Measurements from ENCODE around the gene SGTA. TPM values are rescaled to one million over a fixed set of nuclear protein-coding genes. Genes with fewer than 3 reads are reported as not detected.

SGTA gene
- total and polyA plus RNA-seq, 2 of the 8 experiments (the other 6 are each of a cell fraction or from before 2014, with no cell fraction given) = 86.8 to 130 TPM

DNA sequence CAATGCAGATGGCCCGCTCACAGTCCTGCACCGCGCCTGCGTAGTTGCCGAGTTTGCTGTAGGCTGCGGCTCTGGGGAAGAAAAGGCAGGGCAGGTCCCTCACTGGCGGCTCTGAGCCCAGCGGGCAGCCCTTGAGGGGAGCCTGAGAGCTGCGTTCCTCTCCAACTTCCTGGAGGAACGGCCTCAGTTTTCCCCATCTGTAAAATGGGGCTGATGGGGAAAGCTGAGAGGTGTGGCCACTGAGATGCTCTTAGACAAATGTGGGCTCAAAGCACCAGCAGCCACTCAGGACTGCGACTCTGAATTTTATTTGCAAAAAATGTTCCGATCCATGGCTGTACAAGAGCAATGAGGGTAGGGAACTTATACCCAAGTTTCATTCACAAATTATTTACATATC, 19.4 kb downstream of the SGTA start (continued):
- TF ChIP-seq HDAC6 (IDR thresholded peaks at IDR 0.05; ENCODE audit: low read depth, low read length) = no peak
- no peak for TF ChIP-seq POU5F1 (IDR thresholded peaks at IDR 0.05; ENCODE audit: low read depth, low read length)
- TF ChIP-seq E2F6 (IDR thresholded peaks at IDR 0.05) = no peak
- no peak for TF ChIP-seq RNF2 (IDR thresholded peaks at IDR 0.05; ENCODE audit: borderline replicate concordance, low read depth, low read length, missing control alignments, poor library complexity, severe bottlenecking)
- no peak for TF ChIP-seq CEBPB (IDR thresholded peaks at IDR 0.05; ENCODE audit: low read depth, low read length)
- TF ChIP-seq BCL11A (IDR thresholded peaks at IDR 0.05; ENCODE audit: low read depth in 2 of 2, low read length in 2 of 2) = no peak

All from H1 (cell line).